GM12865 (cell line): Measurements from ENCODE around the gene PID1.

Experiments
- DNase-seq: peaks from one replicate; pipeline ENCODE4 v3.0.0; 2010; ENCODE audit warnings: low read depth
- H3K4me3 ChIP-seq: 2 replicates; pipeline ENCODE4 v1.5.1; 2011; ENCODE audit warnings: mild to moderate bottlenecking, low read depth, low read length, control low read depth
- CTCF ChIP-seq: IDR thresholded peaks from 2 replicates; pipeline ENCODE4 v1.5.1; 2011; ENCODE audit warnings: low read length, control low read depth, low read depth, inconsistent platforms; ENCODE audit not compliant: insufficient read depth; ENCODE audit errors: missing control alignments

PID1 gene

GRCh38 chr2:229164545-229165249, 106.4 kb downstream of the PID1 start:
- DNase-seq = no peak
- no peak for TF ChIP-seq CTCF
- no peak overlapping the region for H3K4me3 ChIP-seq

- H3K4me3 ChIP-seq = no peak overlapping the region
- DNase-seq = no peak
Measured at GRCh38 chr2:229163893-229164292, 107.2 kb downstream of the PID1 start.

GRCh38 chr2:229162015-229162414, 109.1 kb downstream of the PID1 start:
- DNase-seq = no peak
- TF ChIP-seq CTCF = no peak
- H3K4me3 ChIP-seq = no peak overlapping the region

More at GRCh38 chr2:229163893-229164292, 107.2 kb downstream of the PID1 start:
- no peak for TF ChIP-seq CTCF

- TF ChIP-seq CTCF = no peak
- no peak for DNase-seq
- H3K4me3 ChIP-seq = no peak overlapping the region
Measured at GRCh38 chr2:229160984-229161383, 110.1 kb downstream of the PID1 start.

- no peak for DNase-seq
- no peak overlapping the region for H3K4me3 ChIP-seq
- TF ChIP-seq CTCF = no peak
Measured at GRCh38 chr2:229160180-229160579, 110.9 kb downstream of the PID1 start.

GRCh38 chr2:229159405-229159804, 111.7 kb downstream of the PID1 start:
- TF ChIP-seq CTCF = no peak
- no peak overlapping the region for H3K4me3 ChIP-seq
- DNase-seq = no peak

GRCh38 chr2:229154381-229154780, 116.7 kb downstream of the PID1 start:
- H3K4me3 ChIP-seq = no peak overlapping the region
- DNase-seq = no peak
- no peak for TF ChIP-seq CTCF
